Measurements from ENCODE around the gene RIMS3.
"Not testable (repeated sequence)": the region's sequence is repeated elsewhere in the genome, so short reads cannot be mapped to it uniquely, and the experiment has no call there.

RIMS3 gene

DNA sequence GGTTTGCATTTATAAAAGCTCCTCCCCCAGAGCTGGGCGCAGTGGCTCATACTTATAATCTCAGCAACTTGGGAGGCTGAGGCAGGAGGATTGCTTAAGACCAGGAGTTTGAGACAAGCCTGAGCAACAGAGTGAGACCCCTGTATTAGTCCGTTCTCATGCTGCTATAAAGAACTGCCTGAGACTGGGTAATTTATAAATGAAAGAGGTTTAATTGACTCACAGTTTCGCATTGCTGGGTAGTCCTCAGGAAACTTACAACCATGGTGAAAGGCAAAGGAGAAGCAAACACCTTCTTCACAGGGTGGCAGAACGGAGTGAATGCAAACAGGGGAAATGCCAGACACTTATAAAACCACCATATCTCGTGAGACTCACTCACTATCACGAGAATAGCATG lies 81.5 kb downstream of the RIMS3 start:
- no peak for DNase-seq

GRCh38 chr1:40582116-40582515 lies 83.4 kb downstream of the RIMS3 start:
- no peak for DNase-seq

DNA sequence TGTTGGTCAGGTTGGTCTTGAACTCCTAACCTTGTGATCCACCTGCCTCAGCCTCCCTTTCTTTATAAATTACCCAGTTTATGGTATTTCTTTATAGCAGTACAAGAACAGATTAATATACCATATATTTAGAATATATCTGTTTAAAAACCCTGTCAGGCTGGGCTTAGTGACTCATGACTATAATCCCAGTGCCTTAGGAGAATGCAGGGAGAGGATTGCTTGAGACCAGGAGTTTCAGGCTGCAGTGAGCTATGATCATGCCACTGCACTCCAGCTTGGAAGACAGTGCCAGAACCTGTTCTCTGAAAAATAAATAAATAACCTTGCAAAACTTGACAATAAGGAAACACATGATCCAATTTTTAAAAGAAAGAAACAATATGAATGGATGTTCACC lies 90.1 kb downstream of the RIMS3 start:
- no peak for DNase-seq

- DNase-seq: not testable (repeated sequence)
Observed at GRCh38 chr1:40574805-40575204, 90.7 kb downstream of the RIMS3 start.

Measured in NCI-H446 treated with DMSO at 0.1 percent for 48 hours (cell line).